PC-9 (cell line): Measurements from ENCODE around the gene UPF2.

Experiments
- CTCF ChIP-seq: fragments of 200-600 bp; sonication (generic); conservative IDR thresholded peaks from 2 replicates; pipeline ENCODE4 v1.6.1; 2017; ENCODE audit warnings: mixed run types, antibody characterized with exemption, mild to moderate bottlenecking, moderate library complexity
- EZH2 ChIP-seq: fragments of 200-600 bp; sonication (generic); IDR thresholded peaks from 2 replicates; pipeline ENCODE4 v1.8.0; 2017; ENCODE audit warnings: antibody characterized with exemption, low read depth

GRCh38 chr10:11910102-11910501, 132.5 kb downstream of the UPF2 start:
- TF ChIP-seq CTCF, result no peak
- no peak for TF ChIP-seq EZH2
